HCT116 (cell line): ENCODE results near the gene MED13L.

ENCODE experiments used
- CTCF ChIP-seq, 3 experiments: fragments of 200-600 bp in 1 of 3; sonication (generic) in 1 of 3; IDR thresholded peaks in 2 of 3; conservative IDR thresholded peaks in 1 of 3; 2 replicates each; pipeline ENCODE4 v1.5.1; 2012 to 2017; ENCODE audit warnings: low read depth in 2 of 3, low read length in 2 of 3, antibody characterized with exemption in 1 of 3, borderline replicate concordance in 1 of 3, control low read depth in 1 of 3, mild to moderate bottlenecking in 1 of 3, mixed read lengths in 1 of 3, mixed run types in 1 of 3, moderate library complexity in 1 of 3; ENCODE audit not compliant: insufficient read depth in 1 of 3
- POLR2A ChIP-seq: IDR thresholded peaks from 2 replicates; pipeline ENCODE4 v1.7.0; 2011; ENCODE audit warnings: borderline replicate concordance; ENCODE audit not compliant: insufficient read depth, insufficient read length; ENCODE audit errors: extremely low read depth
- SIN3A ChIP-seq: IDR thresholded peaks from 2 replicates; pipeline ENCODE4 v1.6.1; 2012; ENCODE audit warnings: low read depth
- ZBTB33 ChIP-seq: IDR thresholded peaks from 2 replicates; pipeline ENCODE4 v1.6.1; 2011; ENCODE audit warnings: mild to moderate bottlenecking, low read length, moderate library complexity; ENCODE audit not compliant: insufficient replicate concordance; ENCODE audit errors: extremely low read depth

- TF ChIP-seq POLR2A = no peak
- TF ChIP-seq CTCF (IDR thresholded peaks at IDR 0.05 in 2 of 3, conservative IDR thresholded peaks at IDR 0.05 in 1 of 3; ENCODE audit: borderline replicate concordance in 1 of 3, insufficient read depth in 1 of 3, low read depth in 2 of 3, low read length in 2 of 3) = no peak
- TF ChIP-seq SIN3A = no peak
- no peak for TF ChIP-seq ZBTB33
Observed at GRCh38 chr12:116248930-116249329, 28.6 kb downstream of the MED13L start.
